Measurements from ENCODE around the gene PLK2. TPM values are rescaled to one million over a fixed set of nuclear protein-coding genes. Genes with fewer than 3 reads are reported as not detected.
A peak's percentile ranks its signal among the peaks of the same experiment; 100 is the strongest.

Gene PLK2
- total RNA-seq, 1 experiment from 2014 or later: 372 TPM

DNA sequence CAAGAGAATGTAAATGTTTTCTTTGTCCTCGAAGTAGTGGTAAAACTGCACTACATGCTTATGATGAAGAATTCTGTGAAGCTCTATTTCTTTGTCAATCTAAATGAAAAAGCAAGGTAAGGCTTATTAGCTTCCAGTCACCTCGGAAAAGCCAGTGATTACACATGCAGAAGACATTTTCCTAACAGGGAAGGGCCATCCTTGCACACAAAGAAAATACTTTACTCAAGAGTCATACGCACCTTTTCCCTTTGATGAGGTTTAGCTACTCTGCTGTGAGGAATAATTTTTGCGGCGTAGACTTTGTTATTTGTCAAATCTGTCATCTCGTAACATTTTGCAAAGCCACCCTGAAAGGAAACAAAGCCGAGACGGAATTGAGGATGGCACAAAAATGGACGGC is 1.1 kb downstream of the PLK2 start:
- H3K4me1 ChIP-seq (ENCODE audit: insufficient read depth, low read length): peaks cover 46% of the 10 kb centered on the region
- no peaks in the 10 kb centered on the region for H3K27me3 ChIP-seq (ENCODE audit: low read length)
- peaks cover 60% of the 10 kb centered on the region for H4K20me1 ChIP-seq (ENCODE audit: low read length)
- H3K4me2 ChIP-seq (ENCODE audit: low read length): peak overlapping the region; percentile 91
- TSS peak; percentile 41 for BruUV-seq (replicated peaks)
- no peaks in the 10 kb centered on the region for H3K9me3 ChIP-seq (ENCODE audit: low read length)
- peak overlapping the region; percentile 99 for H3K4me3 ChIP-seq (ENCODE audit: low read length)
- peak overlapping the region; percentile 84 for H3K27ac ChIP-seq (ENCODE audit: low read length)
- peak overlapping the region; percentile 95 for H3K9ac ChIP-seq (ENCODE audit: low read length)
- no peak overlapping the region for H2AFZ ChIP-seq (ENCODE audit: low read length)
- ChIA-PET POLR2A (ENCODE audit: unreplicated experiment) (interaction anchor here (0.6 to 0.7 kb wide), 3 partner anchors 275 to 808 kb away, joined by 3 to 5 read pairs (median 4); no protein-coding TSS in a partner anchor), CTCF (interaction anchor here (0.7 to 0.9 kb wide), 2 partner anchors 275 to 679 kb away, joined by 3 to 4 read pairs; no protein-coding TSS in a partner anchor)
- TF ChIP-seq EZH2 (IDR thresholded peaks at IDR 0.05; ENCODE audit: low read length, unreplicated experiment) (no peak), EZH2phosphoT487 (IDR thresholded peaks at IDR 0.05; ENCODE audit: borderline replicate concordance, low read length) (no peak)
- TF ChIP-seq, protein P1, sequence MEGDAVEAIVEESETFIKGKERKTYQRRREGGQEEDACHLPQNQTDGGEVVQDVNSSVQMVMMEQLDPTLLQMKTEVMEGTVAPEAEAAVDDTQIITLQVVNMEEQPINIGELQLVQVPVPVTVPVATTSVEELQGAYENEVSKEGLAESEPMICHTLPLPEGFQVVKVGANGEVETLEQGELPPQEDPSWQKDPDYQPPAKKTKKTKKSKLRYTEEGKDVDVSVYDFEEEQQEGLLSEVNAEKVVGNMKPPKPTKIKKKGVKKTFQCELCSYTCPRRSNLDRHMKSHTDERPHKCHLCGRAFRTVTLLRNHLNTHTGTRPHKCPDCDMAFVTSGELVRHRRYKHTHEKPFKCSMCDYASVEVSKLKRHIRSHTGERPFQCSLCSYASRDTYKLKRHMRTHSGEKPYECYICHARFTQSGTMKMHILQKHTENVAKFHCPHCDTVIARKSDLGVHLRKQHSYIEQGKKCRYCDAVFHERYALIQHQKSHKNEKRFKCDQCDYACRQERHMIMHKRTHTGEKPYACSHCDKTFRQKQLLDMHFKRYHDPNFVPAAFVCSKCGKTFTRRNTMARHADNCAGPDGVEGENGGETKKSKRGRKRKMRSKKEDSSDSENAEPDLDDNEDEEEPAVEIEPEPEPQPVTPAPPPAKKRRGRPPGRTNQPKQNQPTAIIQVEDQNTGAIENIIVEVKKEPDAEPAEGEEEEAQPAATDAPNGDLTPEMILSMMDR (conservative IDR thresholded peaks at IDR 0.05; ENCODE audit: low read depth, low read length): no peak
- peak; percentile 55 for DNase-seq
- H3F3A ChIP-seq (ENCODE audit: low read length, unreplicated experiment): no peaks in the 10 kb centered on the region
- peaks cover 52% of the 10 kb centered on the region for H3K36me3 ChIP-seq (ENCODE audit: low read depth, low read length)
- intact Hi-C loops (cut with micrococcal nuclease): loop anchor here (2.0 to 5.0 kb wide), 2 partner anchors 141 to 324 kb away; no protein-coding TSS in a partner anchor
- ATAC-seq: no peak
- H3K79me2 ChIP-seq (ENCODE audit: low read length): peaks cover 59% of the 10 kb centered on the region
- no peaks in the 10 kb centered on the region for H3K9me2 ChIP-seq (replicated peaks; ENCODE audit: low read length)

DNA sequence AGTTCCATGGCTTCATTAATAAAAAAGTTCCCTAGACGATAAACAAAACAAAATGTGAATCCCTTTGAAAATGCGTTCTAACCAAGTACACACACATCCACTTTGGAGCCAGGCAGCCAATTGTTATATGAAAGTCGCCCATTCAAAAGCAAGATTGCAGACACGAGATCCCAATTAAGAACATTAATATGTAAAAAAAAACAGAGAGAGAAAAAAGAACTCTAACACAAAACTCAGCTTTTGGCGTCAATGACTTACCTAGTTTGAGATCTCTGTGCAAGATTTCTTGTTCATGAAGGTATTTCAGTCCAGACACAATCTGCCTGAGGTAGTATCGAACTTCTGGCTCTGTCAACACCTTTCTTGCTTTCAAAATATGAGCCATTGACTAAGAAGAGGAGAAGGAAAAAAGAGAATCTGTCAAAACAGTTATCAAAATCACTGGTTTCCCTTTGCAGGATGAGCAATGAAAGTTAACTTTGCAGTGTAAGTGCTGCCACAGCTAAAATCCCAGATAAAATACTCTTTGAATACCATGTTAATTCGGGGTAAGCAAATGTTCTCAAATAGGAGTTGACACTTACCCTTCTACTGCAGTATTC is 1.6 kb downstream of the PLK2 start:
- Histone ChIP-seq H3K79me2 (ENCODE audit: low read length) (peaks cover 59% of the 10 kb centered on the region), H3K4me3 (ENCODE audit: low read length) (peak overlapping the region; percentile 99), H3K4me1 (ENCODE audit: insufficient read depth, low read length) (peaks cover 46% of the 10 kb centered on the region), H3K9ac (ENCODE audit: low read length) (peak overlapping the region; percentile 95), H3K27ac (ENCODE audit: low read length) (peak overlapping the region; percentile 84; the same call in 1 of the 2 replicates), H3K9me2 (replicated peaks; ENCODE audit: low read length) (no peaks in the 10 kb centered on the region), H3K4me2 (ENCODE audit: low read length) (peak overlapping the region; percentile 91), H3K27me3 (ENCODE audit: low read length) (no peaks in the 10 kb centered on the region), H2AFZ (ENCODE audit: low read length) (no peak overlapping the region), H3F3A (ENCODE audit: low read length, unreplicated experiment) (peaks cover 3% of the 10 kb centered on the region), H3K9me3 (ENCODE audit: low read length) (no peaks in the 10 kb centered on the region), H4K20me1 (ENCODE audit: low read length) (peaks cover 65% of the 10 kb centered on the region), H3K36me3 (ENCODE audit: low read depth, low read length) (peaks cover 57% of the 10 kb centered on the region)
- DNase-seq: no peak
- no TSS peak for BruUV-seq (replicated peaks)
- ATAC-seq: no peak
- TF ChIP-seq, protein P1 (conservative IDR thresholded peaks at IDR 0.05; ENCODE audit: low read depth, low read length): no peak
- no peak for TF ChIP-seq EZH2phosphoT487 (IDR thresholded peaks at IDR 0.05; ENCODE audit: borderline replicate concordance, low read length)
- no peak for TF ChIP-seq EZH2 (IDR thresholded peaks at IDR 0.05; ENCODE audit: low read length, unreplicated experiment)
- ChIA-PET CTCF (interaction anchor here (0.7 to 0.9 kb wide), 2 partner anchors 275 to 679 kb away, joined by 3 to 4 read pairs; no protein-coding TSS in a partner anchor), POLR2A (ENCODE audit: unreplicated experiment) (interaction anchor here (0.6 kb wide), 1 partner anchor 274 kb away, joined by 4 read pairs; no protein-coding TSS in a partner anchor)
- intact Hi-C loops (cut with micrococcal nuclease): loop anchor here (2.0 to 5.0 kb wide), 2 partner anchors 141 to 323 kb away; no protein-coding TSS in a partner anchor

DNA sequence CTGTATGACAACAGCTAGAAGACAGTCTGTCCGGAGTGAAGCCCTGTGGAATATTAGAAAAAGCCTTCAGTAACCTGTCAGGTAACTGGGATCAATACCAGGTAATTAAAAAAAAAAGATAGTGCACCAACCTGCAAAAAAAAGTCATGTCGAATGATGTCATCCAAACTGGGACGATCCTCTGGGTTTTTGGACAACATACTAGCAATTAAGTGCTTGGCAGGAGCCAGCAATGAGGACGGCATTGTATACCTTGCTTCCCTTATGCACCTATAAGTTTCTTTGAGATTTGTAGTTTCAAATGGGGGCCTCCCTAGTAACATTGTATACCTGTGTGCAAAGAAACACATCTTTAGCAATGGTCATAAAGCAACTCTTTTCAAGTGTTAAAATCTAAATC is 2.8 kb downstream of the PLK2 start:
- Histone ChIP-seq H3K9ac (ENCODE audit: low read length) (peak overlapping the region; percentile 95; the same call in 1 of the 2 replicates), H2AFZ (ENCODE audit: low read length) (no peak overlapping the region), H3K4me1 (ENCODE audit: insufficient read depth, low read length) (peaks cover 41% of the 10 kb centered on the region), H3K79me2 (ENCODE audit: low read length) (peaks cover 59% of the 10 kb centered on the region), H3K27me3 (ENCODE audit: low read length) (no peaks in the 10 kb centered on the region), H3K27ac (ENCODE audit: low read length) (no peak overlapping the region), H4K20me1 (ENCODE audit: low read length) (peaks cover 70% of the 10 kb centered on the region), H3K9me2 (replicated peaks; ENCODE audit: low read length) (no peaks in the 10 kb centered on the region), H3K4me3 (ENCODE audit: low read length) (peak overlapping the region; percentile 99), H3F3A (ENCODE audit: low read length, unreplicated experiment) (peaks cover 6% of the 10 kb centered on the region), H3K9me3 (ENCODE audit: low read length) (no peaks in the 10 kb centered on the region), H3K4me2 (ENCODE audit: low read length) (peak overlapping the region; percentile 91), H3K36me3 (ENCODE audit: low read depth, low read length) (peaks cover 61% of the 10 kb centered on the region)
- DNase-seq (no peak), ATAC-seq (no peak)
- ChIA-PET CTCF (no interaction called here), POLR2A (ENCODE audit: unreplicated experiment) (no interaction called here)
- TF ChIP-seq, protein P1 (conservative IDR thresholded peaks at IDR 0.05; ENCODE audit: low read depth, low read length): no peak
- no peak for TF ChIP-seq EZH2 (IDR thresholded peaks at IDR 0.05; ENCODE audit: low read length, unreplicated experiment)
- TF ChIP-seq EZH2phosphoT487 (IDR thresholded peaks at IDR 0.05; ENCODE audit: borderline replicate concordance, low read length): no peak
- intact Hi-C loops (cut with micrococcal nuclease): loop anchor here (5.0 kb wide), 1 partner anchor 140 kb away; no protein-coding TSS in a partner anchor
- BruUV-seq (replicated peaks): no TSS peak
